Activated CD4-positive, CD25-positive, alpha-beta regulatory T cell treated with anti-CD3 and anti-CD28 coated beads, Interleukin-2, amount 50 U/mL, for 24 hours (primary cell): Measurements from ENCODE around the gene ARTN.
A peak's percentile ranks its signal among the peaks of the same experiment; 100 is the strongest.

Source experiments
- ATAC-seq, 2 donors: fragments of 150-1000 bp; cut with Tn5 transposase; one replicate each; pipeline ENCODE4 v1.10.0; 2021; ENCODE audit warnings: mild to moderate bottlenecking in 1 of 2, moderate library complexity in 1 of 2

The ARTN gene

GRCh38 chr1:43925846-43926245, 7.8 kb upstream of the ARTN start:
- ATAC-seq = no peak

GRCh38 chr1:43930168-43930948, 3.2 kb upstream of the ARTN start:
- peak in 1 of 2 donors; percentile 40 for ATAC-seq

GRCh38 chr1:43930949-43931275, 2.7 kb upstream of the ARTN start:
- no peak for ATAC-seq

GRCh38 chr1:43931711-43932660, 1.6 kb upstream of the ARTN start:
- no peak for ATAC-seq

- ATAC-seq = no peak
Measured at GRCh38 chr1:43932786-43933385, 715 bp upstream of the ARTN start.

GRCh38 chr1:43934101-43934985, 742 bp downstream of the ARTN start:
- peak; percentile 12 to 58 for ATAC-seq

- no peak for ATAC-seq
Measured at GRCh38 chr1:43934986-43935324, 1.4 kb downstream of the ARTN start.

GRCh38 chr1:43935711-43936427, 2.3 kb downstream of the ARTN start:
- ATAC-seq = no peak

- peak in 1 of 2 donors; percentile 38 for ATAC-seq
Measured at GRCh38 chr1:43936431-43937151, 3.0 kb downstream of the ARTN start.

- no peak for ATAC-seq
Measured at GRCh38 chr1:43937179-43937865, 3.7 kb downstream of the ARTN start.

GRCh38 chr1:43938383-43938782, 4.8 kb downstream of the ARTN start:
- ATAC-seq = no peak

GRCh38 chr1:43938892-43939587, 5.4 kb downstream of the ARTN start:
- ATAC-seq = no peak

GRCh38 chr1:43942411-43942810, 8.8 kb downstream of the ARTN start:
- no peak for ATAC-seq

- ATAC-seq = no peak
Measured at GRCh38 chr1:43944860-43945259, 11.3 kb downstream of the ARTN start.

- ATAC-seq = no peak
Measured at GRCh38 chr1:43945674-43946235, 12.2 kb downstream of the ARTN start.

GRCh38 chr1:43946236-43947060, 12.8 kb downstream of the ARTN start, which contains the start of gene IPO13:
Gene IPO13 (plus strand): TSS chr1:43946950. CDS start chr1:43947601, 651 bp downstream.
- peak; percentile 95 to 96 for ATAC-seq

GRCh38 chr1:43947061-43947873, 13.7 kb downstream of the ARTN start:
- ATAC-seq = no peak
